Measurements from ENCODE around the gene VSNL1.

The VSNL1 gene

DNA sequence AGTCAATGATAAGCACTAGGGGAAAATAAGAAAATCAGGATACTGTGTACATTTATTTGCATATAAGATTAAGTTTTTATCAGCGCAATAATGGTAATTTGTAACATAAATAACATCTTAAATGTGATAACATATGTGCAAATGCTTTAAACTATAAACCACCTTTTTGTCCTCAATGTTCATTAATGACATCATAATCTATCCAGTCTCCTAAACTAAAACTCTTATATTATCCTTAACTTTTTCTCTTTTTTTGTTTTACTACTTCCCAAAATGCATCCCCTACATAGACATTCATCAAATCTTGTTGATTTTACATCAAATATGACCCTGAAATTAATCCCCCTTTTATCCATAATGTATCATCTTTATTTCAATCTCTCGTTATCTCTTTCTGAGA lies 18.9 kb upstream of the VSNL1 start:
- Histone ChIP-seq H3K27ac (ENCODE audit: low read depth, low read length) (no peak overlapping the region), H3K27me3 (ENCODE audit: control insufficient read depth in 1 of 2, insufficient read depth in 2 of 2, low read length in 2 of 2) (peaks cover 0 to 18% of the 10 kb centered on the region in 2 donors), H3K36me3 (ENCODE audit: control insufficient read depth in 1 of 2, insufficient read depth in 2 of 2, low read length in 2 of 2) (no peaks in the 10 kb centered on the region), H3K4me3 (ENCODE audit: low read depth in 1 of 2, low read length in 2 of 2) (no peak overlapping the region), H3K9ac (ENCODE audit: low read depth in 1 of 2, low read length in 2 of 2) (no peak overlapping the region), H3K9me3 (ENCODE audit: control insufficient read depth in 1 of 2, low read length in 2 of 2) (no peaks in the 10 kb centered on the region), H3K4me1 (ENCODE audit: control insufficient read depth in 1 of 2, insufficient read depth in 2 of 2, low read length in 2 of 2) (peaks cover 3 to 4% of the 10 kb centered on the region in 2 donors)

DNA sequence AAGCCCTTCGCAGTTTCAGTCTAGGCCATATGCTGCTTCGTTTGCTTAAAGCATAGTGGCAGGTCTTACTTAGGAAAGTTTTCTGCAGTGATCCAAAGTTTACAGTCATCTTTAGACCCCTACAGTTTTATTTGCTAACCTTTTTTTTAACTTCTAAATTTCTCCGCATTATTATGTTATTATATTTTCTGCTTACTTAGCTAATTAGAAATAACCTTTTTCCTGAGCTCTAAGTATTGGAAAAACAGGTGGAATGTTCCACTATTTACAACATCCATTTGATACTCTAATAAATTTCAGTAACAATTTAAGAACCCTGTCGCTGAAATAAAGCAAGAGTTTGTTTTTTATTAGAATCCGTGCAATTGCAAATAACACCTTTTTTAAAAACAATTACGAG lies 18.2 kb upstream of the VSNL1 start:
- H3K4me3 ChIP-seq (ENCODE audit: low read depth in 1 of 2, low read length in 2 of 2) = no peak overlapping the region
- H3K4me1 ChIP-seq (ENCODE audit: control insufficient read depth in 1 of 2, insufficient read depth in 2 of 2, low read length in 2 of 2) = peaks cover 3 to 4% of the 10 kb centered on the region in 2 donors
- peaks cover 0 to 17% of the 10 kb centered on the region in 2 donors for H3K27me3 ChIP-seq (ENCODE audit: control insufficient read depth in 1 of 2, insufficient read depth in 2 of 2, low read length in 2 of 2)
- no peak overlapping the region for H3K27ac ChIP-seq (ENCODE audit: low read depth, low read length)
- no peak overlapping the region for H3K9ac ChIP-seq (ENCODE audit: low read depth in 1 of 2, low read length in 2 of 2)
- H3K36me3 ChIP-seq (ENCODE audit: control insufficient read depth in 1 of 2, insufficient read depth in 2 of 2, low read length in 2 of 2) = no peaks in the 10 kb centered on the region
- H3K9me3 ChIP-seq (ENCODE audit: control insufficient read depth in 1 of 2, low read length in 2 of 2) = no peaks in the 10 kb centered on the region

DNA sequence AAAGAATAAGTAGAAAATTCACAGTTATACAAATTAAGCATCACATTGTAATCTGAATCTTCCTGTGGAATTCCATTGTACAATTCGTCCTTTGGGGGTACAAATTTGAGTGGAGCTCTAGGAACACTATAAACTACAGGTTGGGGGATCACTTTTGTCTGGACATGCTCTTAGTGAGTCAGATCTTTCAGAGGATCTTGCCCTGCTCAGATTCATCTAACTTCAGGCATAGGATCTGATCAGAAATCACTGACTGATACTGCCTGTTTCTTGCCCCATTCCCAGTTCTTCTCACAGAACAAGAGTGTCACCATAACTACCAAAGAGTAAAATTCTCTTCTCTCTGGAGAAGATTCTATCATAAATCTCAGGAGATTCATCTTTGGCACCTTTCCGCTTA lies 10.7 kb upstream of the VSNL1 start:
- no peak overlapping the region for H3K9ac ChIP-seq (ENCODE audit: low read depth in 1 of 2, low read length in 2 of 2)
- H3K4me3 ChIP-seq (ENCODE audit: low read depth in 1 of 2, low read length in 2 of 2) = no peak overlapping the region
- no peaks in the 10 kb centered on the region for H3K9me3 ChIP-seq (ENCODE audit: control insufficient read depth in 1 of 2, low read length in 2 of 2)
- no peak overlapping the region for H3K27ac ChIP-seq (ENCODE audit: low read depth, low read length)
- H3K36me3 ChIP-seq (ENCODE audit: control insufficient read depth in 1 of 2, insufficient read depth in 2 of 2, low read length in 2 of 2) = no peaks in the 10 kb centered on the region
- no peaks in the 10 kb centered on the region for H3K27me3 ChIP-seq (ENCODE audit: control insufficient read depth in 1 of 2, insufficient read depth in 2 of 2, low read length in 2 of 2)
- no peaks in the 10 kb centered on the region for H3K4me1 ChIP-seq (ENCODE audit: control insufficient read depth in 1 of 2, insufficient read depth in 2 of 2, low read length in 2 of 2)

DNA sequence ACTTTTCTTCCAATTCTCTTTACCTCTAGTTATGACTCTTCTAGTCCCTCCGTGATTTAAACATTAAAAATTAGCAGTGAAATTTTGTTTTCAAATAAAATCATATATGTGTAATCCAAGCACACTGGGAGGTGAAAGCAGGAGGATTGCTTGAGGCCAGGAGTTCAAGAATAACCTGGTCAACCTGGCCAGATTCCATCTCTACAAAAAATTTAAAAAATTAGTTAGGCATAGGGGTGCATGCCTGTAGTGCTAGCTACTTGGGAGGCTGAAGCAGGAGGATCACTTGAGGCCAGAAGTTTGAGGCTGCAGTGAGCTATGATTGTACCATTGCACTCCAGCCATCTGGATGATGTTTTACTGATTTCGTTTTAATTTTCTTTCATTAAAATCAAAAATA lies 7.0 kb upstream of the VSNL1 start:
- no peaks in the 10 kb centered on the region for H3K9me3 ChIP-seq (ENCODE audit: control insufficient read depth in 1 of 2, low read length in 2 of 2)
- peaks cover 0 to 3% of the 10 kb centered on the region in 2 donors for H3K4me1 ChIP-seq (ENCODE audit: control insufficient read depth in 1 of 2, insufficient read depth in 2 of 2, low read length in 2 of 2)
- peaks cover 9 to 12% of the 10 kb centered on the region in 2 donors for H3K27me3 ChIP-seq (ENCODE audit: control insufficient read depth in 1 of 2, insufficient read depth in 2 of 2, low read length in 2 of 2)
- H3K4me3 ChIP-seq (ENCODE audit: low read depth in 1 of 2, low read length in 2 of 2) = no peak overlapping the region
- no peak overlapping the region for H3K27ac ChIP-seq (ENCODE audit: low read depth, low read length)
- no peaks in the 10 kb centered on the region for H3K36me3 ChIP-seq (ENCODE audit: control insufficient read depth in 1 of 2, insufficient read depth in 2 of 2, low read length in 2 of 2)
- no peak overlapping the region for H3K9ac ChIP-seq (ENCODE audit: low read depth in 1 of 2, low read length in 2 of 2)

DNA sequence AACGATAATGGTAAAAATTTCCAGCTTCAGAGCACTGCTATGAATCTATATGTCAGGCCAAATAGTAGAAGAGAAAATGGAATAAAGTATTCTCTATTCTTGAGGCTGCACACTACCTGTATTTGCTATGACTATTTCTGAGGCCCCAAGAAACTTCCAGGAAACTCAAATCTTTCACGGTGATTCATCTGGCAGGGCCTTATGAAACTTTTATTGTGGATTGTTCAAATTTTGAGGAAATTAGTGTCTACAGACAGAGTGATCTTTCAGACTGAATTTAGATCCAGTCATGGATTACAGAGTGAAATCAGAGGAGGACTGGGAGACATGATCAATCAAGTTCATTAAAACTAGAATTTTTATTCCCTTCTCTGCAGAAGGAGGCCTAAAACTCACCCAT lies 4.1 kb upstream of the VSNL1 start:
- peaks cover 36 to 37% of the 10 kb centered on the region in 2 donors for H3K27me3 ChIP-seq (ENCODE audit: control insufficient read depth in 1 of 2, insufficient read depth in 2 of 2, low read length in 2 of 2)
- H3K27ac ChIP-seq (ENCODE audit: low read depth, low read length) = no peak overlapping the region
- H3K4me3 ChIP-seq (ENCODE audit: low read depth in 1 of 2, low read length in 2 of 2) = no peak overlapping the region
- H3K36me3 ChIP-seq (ENCODE audit: control insufficient read depth in 1 of 2, insufficient read depth in 2 of 2, low read length in 2 of 2) = no peaks in the 10 kb centered on the region
- H3K9ac ChIP-seq (ENCODE audit: low read depth in 1 of 2, low read length in 2 of 2) = no peak overlapping the region
- H3K4me1 ChIP-seq (ENCODE audit: control insufficient read depth in 1 of 2, insufficient read depth in 2 of 2, low read length in 2 of 2) = peaks cover 0 to 9% of the 10 kb centered on the region in 2 donors
- no peaks in the 10 kb centered on the region for H3K9me3 ChIP-seq (ENCODE audit: control insufficient read depth in 1 of 2, low read length in 2 of 2)

DNA sequence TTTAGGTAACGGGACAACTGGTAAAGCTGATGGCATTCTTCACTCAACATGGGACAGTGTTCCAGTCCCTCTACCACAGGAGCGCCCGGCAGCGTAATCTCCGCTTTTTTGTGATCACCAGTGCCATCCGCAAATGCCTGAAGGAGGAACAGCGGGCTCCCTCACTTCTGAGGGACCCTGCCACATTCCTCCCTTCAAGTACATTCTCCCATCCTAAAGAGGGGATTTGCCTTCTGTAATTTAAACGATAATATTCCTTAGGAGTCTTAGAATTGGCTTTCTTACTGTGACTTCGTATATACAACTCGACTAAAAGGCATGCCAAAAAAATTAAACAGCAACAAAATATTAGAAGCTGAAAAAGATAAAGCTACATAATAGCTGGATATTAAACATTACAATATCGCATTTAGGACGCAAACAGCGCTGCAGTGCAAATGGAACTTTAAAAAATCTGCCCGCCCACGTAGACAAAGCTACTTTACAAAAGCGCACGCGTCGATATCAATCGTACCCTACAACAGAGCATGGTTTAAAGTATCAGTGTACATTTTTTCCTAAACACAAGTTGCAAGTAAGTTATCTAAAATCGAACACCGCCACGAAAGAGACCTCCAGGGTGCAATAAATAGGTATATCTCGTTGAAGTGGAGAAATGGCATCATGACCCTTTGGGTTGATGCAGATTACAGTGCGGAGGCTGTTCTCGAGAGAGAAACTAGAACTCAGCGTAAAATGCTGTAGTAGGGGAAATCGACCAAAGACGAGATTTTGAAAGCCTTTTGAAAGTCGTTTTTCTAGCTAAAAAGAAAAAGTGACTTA lies 2.3 kb upstream of the VSNL1 start:
- no peak overlapping the region for H3K27ac ChIP-seq (ENCODE audit: low read depth, low read length)
- no peaks in the 10 kb centered on the region for H3K36me3 ChIP-seq (ENCODE audit: control insufficient read depth in 1 of 2, insufficient read depth in 2 of 2, low read length in 2 of 2)
- peaks cover 53% of the 10 kb centered on the region in 2 donors for H3K27me3 ChIP-seq (ENCODE audit: control insufficient read depth in 1 of 2, insufficient read depth in 2 of 2, low read length in 2 of 2)
- no peaks in the 10 kb centered on the region for H3K9me3 ChIP-seq (ENCODE audit: control insufficient read depth in 1 of 2, low read length in 2 of 2)
- H3K9ac ChIP-seq (ENCODE audit: low read depth in 1 of 2, low read length in 2 of 2) = no peak overlapping the region
- peak overlapping the region; percentile 43 to 49 for H3K4me3 ChIP-seq (ENCODE audit: low read depth in 1 of 2, low read length in 2 of 2)
- H3K4me1 ChIP-seq (ENCODE audit: control insufficient read depth in 1 of 2, insufficient read depth in 2 of 2, low read length in 2 of 2) = peaks cover 0 to 9% of the 10 kb centered on the region in 2 donors

DNA sequence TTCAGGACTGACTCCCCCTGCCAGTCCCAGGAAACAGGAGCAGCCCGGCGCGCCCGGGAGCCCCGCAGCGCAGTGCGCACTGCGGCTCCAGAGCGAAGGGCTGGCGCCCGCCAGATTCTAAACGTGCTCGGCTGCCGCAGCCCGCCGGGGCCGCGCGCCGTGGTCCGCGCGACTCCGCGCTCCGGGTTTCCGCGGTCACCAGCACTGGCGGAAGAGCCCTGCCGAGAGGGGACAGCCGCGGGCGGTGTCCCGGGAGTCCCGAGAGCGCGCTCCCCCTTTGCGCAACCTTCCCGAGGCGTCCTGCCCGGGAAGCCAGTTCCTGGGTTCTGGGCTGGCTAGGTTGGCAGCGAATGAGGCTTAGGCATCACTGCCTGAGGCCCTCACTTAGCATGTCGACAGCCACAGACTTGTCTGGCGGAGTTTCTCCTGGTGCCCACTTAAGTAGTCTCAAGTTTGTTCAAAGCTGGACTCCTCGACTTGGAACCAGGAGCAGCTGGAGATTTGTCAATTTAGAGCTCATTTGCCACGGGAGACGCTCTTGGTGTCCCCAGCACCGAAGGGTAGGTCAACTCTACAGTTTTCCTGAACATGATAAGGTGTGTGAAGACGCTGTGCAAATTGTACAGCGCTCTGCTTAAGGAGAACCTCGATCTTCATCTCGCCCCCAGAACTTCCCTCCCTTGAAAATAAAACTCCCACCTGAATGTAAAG lies 1.5 kb upstream of the VSNL1 start:
- H3K27ac ChIP-seq (ENCODE audit: low read depth, low read length) = no peak overlapping the region
- H3K36me3 ChIP-seq (ENCODE audit: control insufficient read depth in 1 of 2, insufficient read depth in 2 of 2, low read length in 2 of 2) = no peaks in the 10 kb centered on the region
- H3K4me1 ChIP-seq (ENCODE audit: control insufficient read depth in 1 of 2, insufficient read depth in 2 of 2, low read length in 2 of 2) = peaks cover 0 to 9% of the 10 kb centered on the region in 2 donors
- H3K9me3 ChIP-seq (ENCODE audit: control insufficient read depth in 1 of 2, low read length in 2 of 2) = no peaks in the 10 kb centered on the region
- H3K4me3 ChIP-seq (ENCODE audit: low read depth in 1 of 2, low read length in 2 of 2) = peak overlapping the region; percentile 43 to 49
- H3K27me3 ChIP-seq (ENCODE audit: control insufficient read depth in 1 of 2, insufficient read depth in 2 of 2, low read length in 2 of 2) = peaks cover 54 to 60% of the 10 kb centered on the region in 2 donors
- no peak overlapping the region for H3K9ac ChIP-seq (ENCODE audit: low read depth in 1 of 2, low read length in 2 of 2)

DNA sequence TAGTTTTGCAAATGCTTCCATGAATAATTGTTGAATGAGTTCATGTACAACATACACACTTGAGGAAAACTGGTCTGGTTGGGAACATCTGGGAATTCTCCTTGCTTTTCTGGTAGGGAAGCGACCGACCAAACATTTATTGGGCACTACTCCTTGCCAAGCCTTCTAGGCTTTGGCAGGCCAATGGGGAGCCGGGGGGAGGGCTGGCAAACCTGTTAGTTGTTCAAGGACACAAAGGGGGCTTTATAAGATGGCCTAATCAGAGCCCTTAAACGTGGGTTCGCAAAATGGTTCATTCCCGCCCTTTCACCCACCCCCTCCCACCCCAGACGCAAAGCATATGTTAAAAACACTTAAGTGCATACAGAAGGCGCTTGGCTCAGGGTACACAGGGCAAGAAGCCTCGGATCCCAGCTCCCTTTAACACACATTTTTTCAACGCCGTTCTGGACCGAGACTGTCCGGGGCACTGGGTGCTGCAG lies 844 bp upstream of the VSNL1 start:
- no peak overlapping the region for H3K27ac ChIP-seq (ENCODE audit: low read depth, low read length)
- no peaks in the 10 kb centered on the region for H3K36me3 ChIP-seq (ENCODE audit: control insufficient read depth in 1 of 2, insufficient read depth in 2 of 2, low read length in 2 of 2)
- H3K27me3 ChIP-seq (ENCODE audit: control insufficient read depth in 1 of 2, insufficient read depth in 2 of 2, low read length in 2 of 2) = peaks cover 54 to 65% of the 10 kb centered on the region in 2 donors
- peak overlapping the region; percentile 48 to 58 for H3K4me3 ChIP-seq (ENCODE audit: low read depth in 1 of 2, low read length in 2 of 2)
- peaks cover 0 to 9% of the 10 kb centered on the region in 2 donors for H3K4me1 ChIP-seq (ENCODE audit: control insufficient read depth in 1 of 2, insufficient read depth in 2 of 2, low read length in 2 of 2)
- no peaks in the 10 kb centered on the region for H3K9me3 ChIP-seq (ENCODE audit: control insufficient read depth in 1 of 2, low read length in 2 of 2)
- H3K9ac ChIP-seq (ENCODE audit: low read depth in 1 of 2, low read length in 2 of 2) = no peak overlapping the region

DNA sequence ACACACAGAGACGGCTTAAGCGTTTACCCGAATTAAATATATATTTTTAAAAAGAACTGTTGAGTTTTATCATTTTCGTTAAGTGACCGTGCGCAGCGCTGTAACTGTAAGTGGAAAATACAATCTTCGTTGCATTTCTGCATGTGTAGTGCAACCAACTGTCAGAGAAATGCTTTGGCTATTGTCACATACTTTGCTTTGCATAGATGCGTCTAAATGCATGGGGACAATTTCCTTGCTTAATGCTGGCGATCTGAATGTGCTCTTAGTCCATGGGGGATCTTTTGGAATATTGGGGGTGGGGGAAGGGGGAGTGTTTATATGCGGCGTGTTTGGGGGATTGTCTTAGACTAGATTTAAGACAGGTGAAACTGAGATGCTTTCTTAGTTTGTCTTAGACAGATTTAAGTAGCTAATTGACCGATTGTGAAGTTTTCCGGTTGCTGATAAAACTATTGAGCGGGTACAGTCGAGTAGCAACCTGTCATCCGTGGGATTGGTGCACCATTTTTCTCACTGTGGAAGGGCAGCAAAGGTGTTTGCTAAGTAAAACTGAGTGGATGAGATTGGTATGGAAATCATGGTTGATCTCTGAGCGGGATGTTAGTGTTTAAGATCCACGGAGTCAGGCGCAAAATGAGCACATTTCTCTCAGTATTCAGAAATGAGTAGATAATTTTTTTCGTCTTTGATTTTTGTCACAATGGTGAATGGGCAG lies 476 bp downstream of the VSNL1 start:
- Histone ChIP-seq H3K9me3 (ENCODE audit: control insufficient read depth in 1 of 2, low read length in 2 of 2) (no peaks in the 10 kb centered on the region), H3K9ac (ENCODE audit: low read depth in 1 of 2, low read length in 2 of 2) (no peak overlapping the region), H3K27ac (ENCODE audit: low read depth, low read length) (no peak overlapping the region), H3K4me1 (ENCODE audit: control insufficient read depth in 1 of 2, insufficient read depth in 2 of 2, low read length in 2 of 2) (peaks cover 0 to 9% of the 10 kb centered on the region in 2 donors), H3K36me3 (ENCODE audit: control insufficient read depth in 1 of 2, insufficient read depth in 2 of 2, low read length in 2 of 2) (no peaks in the 10 kb centered on the region), H3K4me3 (ENCODE audit: low read depth in 1 of 2, low read length in 2 of 2) (peak overlapping the region; percentile 48 to 58), H3K27me3 (ENCODE audit: control insufficient read depth in 1 of 2, insufficient read depth in 2 of 2, low read length in 2 of 2) (peaks cover 54 to 71% of the 10 kb centered on the region in 2 donors)

DNA sequence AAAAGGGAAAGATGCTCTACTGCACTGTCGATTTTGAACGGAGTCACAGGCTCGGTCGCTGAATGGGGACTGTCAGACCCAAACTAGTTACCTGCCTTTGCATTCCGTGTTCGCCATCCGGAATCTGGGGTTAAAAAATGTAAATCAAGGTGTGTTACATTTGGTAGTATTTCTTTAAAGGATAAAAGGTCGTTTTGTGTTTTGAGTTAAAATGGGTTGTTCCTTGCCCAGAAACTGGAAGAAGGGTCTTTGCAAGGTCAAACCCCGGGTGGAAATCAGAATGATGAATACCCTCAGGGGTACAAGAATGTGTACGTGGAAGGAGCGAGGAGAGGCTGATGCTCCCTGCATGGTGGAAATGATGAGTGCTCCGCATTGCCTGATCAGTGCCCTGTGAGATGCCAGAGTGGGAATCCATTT lies 1.0 kb downstream of the VSNL1 start:
- H3K36me3 ChIP-seq (ENCODE audit: control insufficient read depth in 1 of 2, insufficient read depth in 2 of 2, low read length in 2 of 2) = no peaks in the 10 kb centered on the region
- peaks cover 0 to 9% of the 10 kb centered on the region in 2 donors for H3K4me1 ChIP-seq (ENCODE audit: control insufficient read depth in 1 of 2, insufficient read depth in 2 of 2, low read length in 2 of 2)
- H3K4me3 ChIP-seq (ENCODE audit: low read depth in 1 of 2, low read length in 2 of 2) = no peak overlapping the region
- peaks cover 54 to 74% of the 10 kb centered on the region in 2 donors for H3K27me3 ChIP-seq (ENCODE audit: control insufficient read depth in 1 of 2, insufficient read depth in 2 of 2, low read length in 2 of 2)
- no peak overlapping the region for H3K9ac ChIP-seq (ENCODE audit: low read depth in 1 of 2, low read length in 2 of 2)
- H3K27ac ChIP-seq (ENCODE audit: low read depth, low read length) = no peak overlapping the region
- no peaks in the 10 kb centered on the region for H3K9me3 ChIP-seq (ENCODE audit: control insufficient read depth in 1 of 2, low read length in 2 of 2)
